Hematopoietic multipotent progenitor cell treated with erythropoietin and hydrocortisone succinate and interleukin-3 and kit ligand, for 6 days (in vitro differentiated cells): Measurements from ENCODE around the gene SMARCA4.

ENCODE experiments used
- DNase-seq: peaks from one replicate; pipeline ENCODE4 v3.0.0-alpha.2; 2015

The SMARCA4 gene

DNA sequence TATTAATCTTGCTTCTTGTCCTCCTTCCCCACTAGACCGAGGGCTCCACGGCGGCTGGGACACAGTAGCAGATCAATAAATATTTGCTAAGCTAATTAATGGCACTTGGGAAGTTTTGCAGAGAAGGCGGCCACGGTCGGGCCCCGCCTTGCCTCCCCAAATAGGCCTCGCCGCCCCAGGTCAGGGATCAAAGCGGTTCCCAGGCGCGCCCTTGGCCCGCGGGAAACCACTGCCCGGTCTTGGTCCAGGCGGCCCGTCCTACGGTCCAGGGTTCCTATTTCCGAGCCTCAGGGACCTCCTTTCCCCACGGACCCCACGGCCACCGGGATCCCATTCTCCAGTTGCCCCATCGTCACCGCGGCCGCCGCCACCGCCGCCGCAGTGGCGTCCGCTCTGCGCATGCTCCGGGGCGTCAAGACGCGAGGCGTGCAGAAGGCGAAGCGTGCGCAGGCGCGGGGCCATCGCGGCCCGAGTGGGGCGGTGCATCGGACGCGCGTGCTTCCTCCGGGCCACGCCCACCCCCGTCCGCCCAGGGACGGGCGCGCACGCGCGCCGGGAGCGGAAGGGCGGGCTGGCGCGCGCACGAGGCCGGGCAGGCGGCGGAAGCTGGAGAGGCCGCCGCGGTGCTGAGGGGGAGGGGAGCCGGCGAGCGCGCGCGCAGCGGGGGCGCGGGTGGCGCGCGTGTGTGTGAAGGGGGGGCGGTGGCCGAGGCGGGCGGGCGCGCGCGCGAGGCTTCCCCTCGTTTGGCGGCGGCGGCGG lies at the start of gene SMARCA4:
SMARCA4 (plus strand) TSS at position 717 of the 759 bp plus-strand sequence. CDS start 23,122 bp downstream, outside the sequence.
- peak; percentile 98 for DNase-seq

DNA sequence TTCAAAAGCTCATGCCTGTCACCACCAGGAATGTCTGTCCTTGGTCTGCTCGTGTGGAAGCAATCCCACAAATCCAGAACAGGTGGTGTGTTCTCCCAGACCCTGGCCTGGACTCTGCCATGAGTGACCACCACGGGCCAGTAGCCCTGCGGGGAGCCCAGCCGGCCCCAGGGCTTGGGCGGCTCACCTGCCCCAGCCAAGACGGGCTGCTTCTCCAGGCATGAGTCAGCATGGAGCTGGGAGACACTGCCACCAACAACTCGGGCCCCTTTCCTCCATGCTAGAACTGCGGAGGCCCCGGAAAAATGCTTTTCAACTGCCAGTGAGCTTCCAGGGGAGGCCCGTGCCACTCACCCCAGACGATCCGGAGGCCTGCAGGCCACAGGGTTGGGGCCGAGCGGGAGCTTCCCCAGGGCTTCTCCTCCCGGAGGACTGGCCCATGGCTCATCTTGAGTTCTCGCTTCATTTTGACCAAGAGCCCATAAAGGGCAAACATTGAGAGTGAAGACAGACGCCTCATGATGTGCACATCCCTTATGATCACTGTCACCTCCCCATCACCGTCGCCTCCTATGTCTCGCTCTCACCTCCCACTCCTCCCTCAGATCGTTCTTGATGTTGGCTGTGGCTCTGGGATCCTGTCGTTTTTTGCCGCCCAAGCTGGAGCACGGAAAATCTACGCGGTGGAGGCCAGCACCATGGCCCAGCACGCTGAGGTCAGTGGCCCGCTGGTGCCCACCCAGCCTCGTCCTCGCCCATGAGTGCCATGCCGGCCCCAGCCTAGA lies 49.1 kb upstream of the SMARCA4 start:
- no peak for DNase-seq

DNA sequence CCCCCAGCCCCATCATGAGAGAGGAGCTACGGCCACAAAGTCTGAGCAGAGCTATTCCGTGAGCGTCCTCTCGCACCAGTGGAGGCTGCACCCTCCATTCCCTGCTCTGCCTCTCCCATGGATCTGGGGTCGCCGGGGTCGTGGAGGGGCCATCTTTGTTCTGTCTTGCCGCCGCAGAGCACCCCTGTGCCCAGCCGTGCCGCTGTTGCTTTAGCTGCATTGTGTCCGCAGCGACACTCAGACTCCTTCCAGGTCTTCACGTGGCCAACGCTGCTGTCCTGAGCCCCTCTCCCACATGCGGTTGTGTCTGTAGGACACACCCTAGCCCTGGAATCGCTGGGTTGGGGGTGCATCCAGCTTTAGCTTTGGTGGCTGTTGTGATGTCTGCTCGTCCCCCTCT lies 48.2 kb upstream of the SMARCA4 start:
- DNase-seq = no peak

DNA sequence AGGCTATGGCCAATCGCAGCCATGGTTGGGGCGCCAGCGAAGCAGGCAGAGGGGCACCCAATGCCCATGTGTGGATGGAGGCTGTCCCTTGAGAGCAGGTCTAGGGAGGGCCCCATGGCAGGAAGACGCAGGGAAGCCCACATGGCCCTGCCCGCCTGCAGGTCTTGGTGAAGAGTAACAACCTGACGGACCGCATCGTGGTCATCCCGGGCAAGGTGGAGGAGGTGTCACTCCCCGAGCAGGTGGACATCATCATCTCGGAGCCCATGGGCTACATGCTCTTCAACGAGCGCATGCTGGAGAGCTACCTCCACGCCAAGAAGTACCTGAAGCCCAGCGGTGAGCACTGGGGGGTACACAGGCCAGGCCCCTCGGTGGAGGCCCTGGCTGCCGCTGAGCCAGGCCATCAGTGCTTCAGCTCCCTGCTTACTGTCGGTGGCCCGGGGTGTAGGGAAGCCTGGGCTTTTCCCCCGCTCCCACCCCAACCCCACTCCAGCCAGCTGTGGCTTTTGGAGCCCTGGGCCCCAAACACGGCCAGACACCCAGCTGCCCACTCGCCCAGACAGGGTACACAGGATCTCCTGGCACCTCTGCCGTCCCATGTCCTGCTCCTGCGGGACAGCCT lies 47.0 kb upstream of the SMARCA4 start:
- DNase-seq = no peak

DNA sequence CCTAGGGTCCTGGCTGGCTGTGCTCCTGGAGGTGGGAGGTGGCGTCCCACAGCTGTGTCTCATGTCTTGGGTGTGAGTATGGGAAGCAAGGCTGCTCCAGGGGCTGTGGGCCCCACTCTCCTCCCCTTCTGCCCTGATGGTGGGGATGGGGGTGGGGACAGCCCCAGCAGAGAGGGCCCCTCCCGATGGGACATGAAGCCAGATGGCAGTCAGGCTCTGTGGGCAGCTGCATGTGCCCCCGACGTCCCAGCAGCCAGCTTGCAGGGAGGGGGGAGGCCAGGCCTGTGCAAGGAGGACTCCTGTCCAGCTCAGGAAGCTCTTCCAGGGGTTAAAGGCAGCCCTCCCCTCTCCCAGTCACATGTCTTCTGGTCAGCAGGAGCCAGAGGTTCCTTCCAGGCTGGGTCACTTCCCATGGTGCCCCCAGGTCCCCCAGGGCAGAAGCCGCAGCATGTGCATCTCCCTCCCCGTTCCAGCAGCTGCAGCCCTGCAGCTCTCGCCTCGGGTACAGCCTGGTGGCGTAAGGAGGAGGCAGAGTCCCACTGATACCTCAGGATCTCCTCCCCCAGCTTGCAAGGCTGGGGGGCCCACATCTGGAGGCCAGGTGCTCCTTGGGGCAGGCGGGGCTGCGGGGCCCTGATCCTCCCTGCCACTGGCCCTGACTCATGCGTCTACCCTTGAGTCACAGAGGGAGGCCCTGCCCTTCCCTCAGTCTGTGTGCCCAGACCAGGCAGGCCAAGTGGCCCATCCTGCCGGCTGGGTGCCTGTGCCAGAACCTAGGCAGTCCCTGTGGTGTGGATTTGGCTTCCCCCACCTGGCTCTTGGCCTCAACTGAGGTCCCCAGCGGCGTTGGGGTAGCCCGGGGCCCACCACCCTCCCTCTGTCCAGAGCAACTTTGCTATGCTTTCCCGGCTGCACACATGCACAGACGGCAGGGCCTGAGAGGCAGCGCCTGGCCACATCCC lies 45.4 kb upstream of the SMARCA4 start:
- no peak for DNase-seq

DNA sequence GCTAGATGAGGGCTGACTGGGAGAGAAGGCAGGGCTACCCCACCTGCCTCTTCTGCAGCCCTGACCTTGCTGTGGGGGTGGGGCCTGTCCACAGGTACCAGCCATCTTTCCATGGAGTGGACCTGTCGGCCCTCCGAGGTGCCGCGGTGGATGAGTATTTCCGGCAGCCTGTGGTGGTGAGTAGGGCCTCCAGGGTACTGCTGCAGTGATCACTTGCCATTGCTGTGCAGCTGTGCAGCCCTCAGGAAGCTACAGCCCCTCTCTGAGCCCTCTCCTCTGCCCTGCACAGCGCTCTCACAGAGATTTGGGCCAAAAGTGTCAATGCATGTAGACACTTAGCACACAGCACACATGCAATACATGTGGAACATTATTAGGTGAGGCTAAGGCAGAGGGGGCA lies 44.2 kb upstream of the SMARCA4 start:
- no peak for DNase-seq

DNA sequence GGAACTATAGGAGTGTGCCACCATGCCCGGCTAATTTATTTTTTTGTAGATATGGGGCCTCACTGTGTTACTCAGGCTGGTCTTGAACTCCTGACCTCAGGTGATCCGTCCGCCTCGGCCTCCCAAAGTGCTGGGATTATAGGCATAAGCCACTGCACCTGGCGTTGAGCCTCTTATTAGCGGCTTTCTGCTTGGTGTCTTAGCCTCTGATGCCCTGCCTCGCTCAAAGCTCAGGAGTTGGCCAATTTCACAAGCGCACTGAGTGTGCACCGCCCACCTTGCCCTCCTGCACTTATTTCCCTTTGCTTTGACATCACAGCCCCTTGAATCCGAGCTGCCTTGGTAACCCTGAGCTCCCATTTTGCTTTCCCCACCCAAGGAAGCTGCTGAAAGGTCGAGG lies 42.5 kb upstream of the SMARCA4 start:
- DNase-seq = no peak

DNA sequence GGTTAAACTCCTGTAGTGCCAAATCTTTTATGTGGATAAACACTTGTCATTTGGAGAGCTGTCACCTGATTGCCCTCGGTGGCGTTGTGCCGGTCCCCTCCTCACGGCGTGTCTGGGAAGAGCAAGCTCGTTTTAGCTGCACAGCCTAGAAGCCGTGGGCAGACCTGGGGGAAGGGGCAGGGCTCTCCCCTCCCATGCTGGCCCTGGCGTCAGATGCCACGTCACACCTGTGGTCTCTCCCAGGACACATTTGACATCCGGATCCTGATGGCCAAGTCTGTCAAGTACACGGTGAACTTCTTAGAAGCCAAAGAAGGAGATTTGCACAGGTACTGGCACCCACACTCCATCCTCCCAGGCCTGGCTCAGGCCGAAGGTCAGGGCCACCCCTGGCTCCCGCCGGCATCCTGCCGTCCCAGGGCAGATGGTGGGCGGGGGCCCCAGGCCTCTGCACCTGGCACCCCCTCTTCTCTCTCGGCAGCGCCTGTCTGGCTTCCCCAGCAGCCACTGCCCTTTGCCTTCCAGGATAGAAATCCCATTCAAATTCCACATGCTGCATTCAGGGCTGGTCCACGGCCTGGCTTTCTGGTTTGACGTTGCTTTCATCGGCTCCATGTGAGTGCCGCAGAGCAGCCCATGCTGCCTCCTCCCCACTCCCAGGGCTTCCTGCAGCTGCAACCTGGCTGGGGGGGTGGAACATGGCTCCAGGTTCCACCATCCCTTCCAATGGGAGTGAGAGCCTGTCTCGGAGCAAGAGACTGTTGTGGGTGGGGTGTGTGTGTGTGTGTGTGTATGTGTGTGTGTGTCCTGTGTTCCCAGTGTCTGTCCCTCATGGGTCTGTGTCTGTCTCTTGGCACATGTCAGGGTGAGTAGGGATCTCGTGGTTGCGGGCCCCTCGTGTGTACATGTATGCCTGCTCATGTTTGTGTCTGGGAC lies 41.2 kb upstream of the SMARCA4 start:
- DNase-seq = no peak

DNA sequence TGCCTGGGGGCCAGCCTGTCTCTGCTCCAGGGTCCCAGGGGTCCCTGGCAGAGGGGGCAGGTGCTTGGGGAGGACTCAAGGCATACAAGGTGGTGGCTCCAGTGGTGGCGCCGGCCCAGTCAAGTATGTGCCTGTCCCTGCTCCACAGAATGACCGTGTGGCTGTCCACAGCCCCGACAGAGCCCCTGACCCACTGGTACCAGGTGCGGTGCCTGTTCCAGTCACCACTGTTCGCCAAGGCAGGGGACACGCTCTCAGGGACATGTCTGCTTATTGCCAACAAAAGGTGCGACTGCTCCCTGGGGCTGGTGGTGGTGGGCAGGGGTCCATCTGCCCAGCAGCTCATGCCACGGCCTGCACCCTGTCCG lies 40.6 kb upstream of the SMARCA4 start:
- DNase-seq = no peak

DNA sequence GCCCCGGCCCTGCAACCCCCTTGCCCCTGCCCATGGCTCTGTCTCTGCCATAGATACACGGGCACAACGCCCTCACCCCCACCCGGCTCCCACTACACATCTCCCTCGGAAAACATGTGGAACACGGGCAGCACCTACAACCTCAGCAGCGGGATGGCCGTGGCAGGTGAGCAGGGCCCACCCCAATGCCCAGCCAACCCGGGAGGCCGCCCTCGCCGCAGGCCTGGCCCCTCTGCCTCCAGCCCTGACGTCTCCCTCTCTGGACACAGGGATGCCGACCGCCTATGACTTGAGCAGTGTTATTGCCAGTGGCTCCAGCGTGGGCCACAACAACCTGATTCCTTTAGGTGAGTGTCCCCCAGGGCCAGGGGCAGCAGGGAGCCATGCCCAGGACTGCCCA lies 40.0 kb upstream of the SMARCA4 start:
- no peak for DNase-seq

DNA sequence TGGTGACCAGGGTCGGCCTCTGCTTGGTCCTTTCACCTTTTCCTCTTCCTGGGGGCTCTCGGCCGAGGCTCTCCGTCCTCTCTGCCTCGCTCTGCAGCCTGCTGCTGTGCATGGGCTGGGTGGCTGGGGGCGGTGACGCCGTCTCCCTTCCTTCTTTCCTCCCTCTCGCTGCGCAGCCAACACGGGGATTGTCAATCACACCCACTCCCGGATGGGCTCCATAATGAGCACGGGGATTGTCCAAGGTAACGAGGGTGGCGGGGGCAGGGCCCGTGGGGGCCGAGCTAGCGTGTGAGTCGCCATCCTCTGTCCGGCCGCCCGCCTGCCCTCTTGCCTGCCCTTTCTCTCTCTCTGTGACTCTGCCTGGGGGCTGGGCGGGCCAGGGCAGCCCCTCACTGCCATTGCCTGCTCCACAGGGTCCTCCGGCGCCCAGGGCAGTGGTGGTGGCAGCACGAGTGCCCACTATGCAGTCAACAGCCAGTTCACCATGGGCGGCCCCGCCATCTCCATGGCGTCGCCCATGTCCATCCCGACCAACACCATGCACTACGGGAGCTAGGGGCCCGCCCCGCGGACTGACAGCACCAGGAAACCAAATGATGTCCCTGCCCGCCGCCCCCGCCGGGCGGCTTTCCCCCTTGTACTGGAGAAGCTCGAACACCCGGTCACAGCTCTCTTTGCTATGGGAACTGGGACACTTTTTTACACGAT lies 39.5 kb upstream of the SMARCA4 start:
- DNase-seq = no peak

DNA sequence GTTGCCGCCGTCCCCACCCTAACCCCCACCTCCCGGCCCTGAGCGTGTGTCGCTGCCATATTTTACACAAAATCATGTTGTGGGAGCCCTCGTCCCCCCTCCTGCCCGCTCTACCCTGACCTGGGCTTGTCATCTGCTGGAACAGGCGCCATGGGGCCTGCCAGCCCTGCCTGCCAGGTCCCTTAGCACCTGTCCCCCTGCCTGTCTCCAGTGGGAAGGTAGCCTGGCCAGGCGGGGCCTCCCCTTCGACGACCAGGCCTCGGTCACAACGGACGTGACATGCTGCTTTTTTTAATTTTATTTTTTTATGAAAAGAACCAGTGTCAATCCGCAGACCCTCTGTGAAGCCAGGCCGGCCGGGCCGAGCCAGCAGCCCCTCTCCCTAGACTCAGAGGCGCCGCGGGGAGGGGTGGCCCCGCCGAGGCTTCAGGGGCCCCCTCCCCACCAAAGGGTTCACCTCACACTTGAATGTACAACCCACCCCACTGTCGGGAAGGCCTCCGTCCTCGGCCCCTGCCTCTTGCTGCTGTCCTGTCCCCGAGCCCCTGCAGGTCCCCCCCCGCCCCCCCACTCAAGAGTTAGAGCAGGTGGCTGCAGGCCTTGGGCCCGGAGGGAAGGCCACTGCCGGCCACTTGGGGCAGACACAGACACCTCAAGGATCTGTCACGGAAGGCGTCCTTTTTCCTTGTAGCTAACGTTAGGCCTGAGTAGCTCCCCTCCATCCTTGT lies 38.8 kb upstream of the SMARCA4 start:
- DNase-seq = no peak

DNA sequence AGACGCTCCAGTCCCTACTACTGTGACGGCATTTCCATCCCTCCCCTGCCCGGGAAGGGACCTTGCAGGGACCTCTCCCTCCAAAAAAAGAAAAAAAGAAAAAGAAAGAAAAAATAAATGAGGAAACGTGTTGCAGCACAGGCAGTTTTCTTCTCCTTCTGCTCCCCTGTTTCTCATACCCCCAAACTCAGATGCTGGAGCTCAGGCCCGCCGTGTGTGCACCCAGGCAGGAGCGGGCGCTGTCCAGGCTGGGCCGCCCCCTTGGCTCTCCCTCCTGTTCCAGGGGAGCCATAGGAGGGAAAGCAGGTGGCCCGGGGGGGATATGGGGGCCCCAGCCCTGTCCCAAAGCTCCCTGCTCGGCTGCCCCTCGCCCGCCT lies 38.2 kb upstream of the SMARCA4 start:
- no peak for DNase-seq

DNA sequence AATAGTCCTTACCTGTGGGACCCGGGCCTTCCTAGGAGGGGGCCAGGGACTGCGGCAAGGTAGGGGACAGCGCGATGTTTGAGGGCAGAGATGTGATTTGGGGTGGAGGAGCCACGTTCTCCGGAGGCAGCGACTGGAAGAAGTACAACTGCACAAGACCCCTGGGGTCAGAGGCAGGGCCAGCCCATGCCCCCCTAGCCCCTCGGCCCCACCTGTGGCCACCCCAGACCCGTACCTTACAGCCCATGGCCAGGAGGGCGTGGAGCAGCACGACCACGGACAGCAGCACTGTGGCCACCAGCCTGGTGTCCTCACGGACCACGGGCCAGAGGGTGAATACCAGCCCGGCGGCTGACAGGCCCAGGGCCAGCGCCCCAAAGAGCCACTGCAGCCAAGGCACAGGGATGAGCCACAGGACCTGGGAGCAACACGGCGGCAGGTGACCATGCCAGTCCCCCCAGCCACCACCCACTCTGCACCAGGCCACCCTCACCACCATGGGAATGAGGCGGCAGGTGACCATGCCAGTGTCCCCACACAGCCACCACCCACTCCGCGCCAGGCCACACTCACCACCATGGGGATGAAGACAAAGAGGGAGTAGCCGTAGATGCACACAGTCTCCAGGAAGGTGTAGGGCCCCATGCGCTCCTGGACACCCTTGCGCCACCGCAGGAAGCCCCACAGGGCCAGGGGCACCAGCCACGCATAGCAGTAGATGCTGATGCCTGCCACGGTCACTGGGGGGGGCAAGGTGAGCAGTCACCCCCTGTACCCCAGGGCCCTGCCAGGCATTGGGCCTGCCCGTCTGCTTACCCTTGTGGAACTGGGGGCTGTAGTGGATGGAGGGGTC lies 37.3 kb upstream of the SMARCA4 start:
- no peak for DNase-seq

DNA sequence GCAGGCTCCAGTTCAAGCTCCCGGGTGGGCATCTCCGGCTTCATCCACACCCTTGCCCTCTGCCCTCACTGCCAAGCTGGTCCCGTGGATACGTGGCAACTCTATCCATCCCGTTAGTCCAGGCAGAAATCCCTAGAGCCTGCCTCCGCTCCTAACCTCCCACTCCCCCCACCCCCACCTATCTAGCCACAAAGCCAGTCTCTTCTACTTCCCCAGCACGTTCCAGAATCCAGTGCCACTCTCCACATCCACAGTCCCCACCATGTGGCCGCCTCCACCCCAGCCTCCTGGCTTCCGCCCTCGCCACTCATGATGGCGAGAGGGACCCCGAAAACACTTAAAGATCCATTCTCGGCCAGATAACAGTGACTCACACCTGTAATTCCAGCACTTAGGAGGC lies 36.2 kb upstream of the SMARCA4 start:
- DNase-seq = no peak

DNA sequence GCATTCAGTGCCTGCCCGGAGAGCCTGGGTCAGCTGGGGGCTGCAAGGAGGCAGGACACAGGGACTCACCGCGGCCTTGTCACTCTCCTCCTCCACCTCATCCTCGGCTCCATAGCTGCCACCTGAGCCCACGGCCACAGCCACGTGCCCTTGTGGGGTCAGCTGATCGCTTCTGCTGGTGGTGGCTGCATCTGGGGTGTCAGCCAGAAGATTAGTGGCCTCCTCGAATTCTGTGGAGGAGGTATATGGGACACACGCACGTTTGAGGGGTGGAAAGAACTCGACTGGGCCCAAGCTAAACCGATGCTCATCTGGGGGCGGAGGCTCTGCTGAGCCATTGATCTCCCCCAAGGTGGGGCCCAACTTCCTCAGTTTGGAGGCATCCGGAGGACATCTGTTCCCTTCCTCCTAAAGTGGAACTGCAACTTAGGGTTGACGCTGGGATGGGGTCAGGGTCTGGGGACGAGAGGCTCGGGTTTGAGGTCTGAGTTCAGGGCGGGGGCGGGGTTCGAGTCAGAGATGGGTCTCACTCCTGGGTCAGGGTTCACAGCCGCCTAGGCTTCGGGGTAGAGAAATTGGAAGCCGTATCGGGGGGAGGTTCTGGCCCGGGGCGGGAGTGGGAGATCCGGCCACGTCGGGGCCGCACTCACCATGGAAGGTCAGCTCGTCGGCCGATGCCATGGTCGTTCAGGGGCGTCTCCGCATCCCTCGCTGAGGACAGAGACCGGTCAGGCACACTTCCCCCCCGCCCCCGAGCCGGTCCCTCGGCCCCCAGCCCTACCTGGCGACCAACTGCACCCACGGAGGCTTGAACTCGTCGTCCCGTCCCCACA lies 32.9 kb upstream of the SMARCA4 start:
- DNase-seq = peak; percentile 39

DNA sequence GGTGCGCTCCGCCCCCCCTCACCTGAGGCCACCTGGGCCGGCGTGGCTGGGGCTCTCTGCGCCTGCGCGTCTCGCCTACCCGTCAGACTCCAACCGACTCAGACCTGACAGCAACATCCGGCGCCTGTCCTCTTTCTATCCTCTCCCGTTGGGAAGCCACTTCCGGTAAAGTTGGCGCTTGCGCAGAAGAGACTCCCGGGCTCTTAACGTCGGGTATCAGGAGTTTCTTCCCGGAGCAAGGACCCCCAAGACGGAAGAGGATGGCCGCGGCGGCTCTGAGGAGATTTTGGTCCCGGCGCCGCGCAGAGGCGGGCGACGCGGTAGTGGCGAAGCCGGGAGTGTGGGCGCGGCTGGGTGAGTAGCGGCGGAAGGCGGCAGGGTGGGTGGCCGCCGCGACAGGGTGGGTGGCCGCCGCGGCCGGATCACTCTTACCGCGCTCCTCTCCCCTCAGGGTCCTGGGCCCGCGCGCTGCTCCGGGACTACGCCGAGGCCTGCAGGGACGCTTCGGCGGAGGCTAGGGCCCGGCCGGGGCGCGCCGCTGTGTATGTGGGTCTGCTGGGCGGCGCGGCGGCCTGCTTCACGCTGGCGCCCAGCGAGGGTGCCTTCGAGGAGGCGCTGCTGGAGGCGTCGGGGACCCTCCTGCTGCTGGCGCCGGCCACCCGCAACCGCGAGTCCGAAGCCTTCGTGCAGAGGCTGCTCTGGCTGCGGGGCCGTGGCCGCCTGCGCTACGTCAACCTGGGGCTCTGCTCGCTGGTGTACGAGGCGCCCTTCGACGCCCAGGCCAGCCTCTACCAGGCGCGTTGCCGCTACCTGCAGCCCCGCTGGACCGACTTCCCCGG lies 32.0 kb upstream of the SMARCA4 start, which contains the start of the genes TIMM29 and YIPF2:
TIMM29 (plus strand) TSS at position 249 of the 839 bp plus-strand sequence; CDS start at position 261, 12 bp downstream.
YIPF2 (minus strand) TSS at position 77 of the 839 bp plus-strand sequence. CDS start 229 bp downstream, outside the sequence.
- DNase-seq = peak; percentile 99
